OCI-LY1 (cell line): ENCODE data around the gene PIGH.

ENCODE experiments used
- H2AFZ ChIP-seq: fragments of 200-600 bp; sonication (generic), shearing (Covaris generic); 2 replicates; pipeline ENCODE4 v1.6.0; 2014; ENCODE audit warnings: antibody characterized with exemption, mild to moderate bottlenecking, low read length
- H3F3A ChIP-seq: fragments of 200-600 bp; sonication (generic), shearing (Covaris generic); 2 replicates; pipeline ENCODE4 v1.6.0; 2014; ENCODE audit warnings: mild to moderate bottlenecking, antibody characterized with exemption, low read length, moderate library complexity; ENCODE audit not compliant: insufficient read depth
- H3K27ac ChIP-seq: fragments of 200-600 bp; sonication (generic); 2 replicates; pipeline ENCODE4 v1.5.1; 2014; ENCODE audit warnings: low read length, mixed run types, mild to moderate bottlenecking, low read depth; ENCODE audit not compliant: poor library complexity, severe bottlenecking
- H3K27me3 ChIP-seq: fragments of 200-600 bp; sonication (generic); 2 replicates; pipeline ENCODE4 v1.6.0; 2014; ENCODE audit warnings: antibody characterized with exemption, mild to moderate bottlenecking, low read length, moderate library complexity; ENCODE audit not compliant: insufficient read depth
- H3K36me3 ChIP-seq: fragments of 200-600 bp; sonication (generic); 2 replicates; pipeline ENCODE4 v1.6.1; 2014; ENCODE audit warnings: mild to moderate bottlenecking, antibody characterized with exemption, low read length, moderate library complexity, mixed read lengths; ENCODE audit not compliant: insufficient read depth
- H3K4me1 ChIP-seq: fragments of 200-600 bp; sonication (generic); 2 replicates; pipeline ENCODE4 v1.5.1; 2014; ENCODE audit warnings: mild to moderate bottlenecking, low read length, moderate library complexity; ENCODE audit not compliant: insufficient read depth, severe bottlenecking
- H3K4me2 ChIP-seq: fragments of 200-600 bp; sonication (generic), shearing (Covaris generic); 2 replicates; pipeline ENCODE4 v1.6.1; 2014; ENCODE audit warnings: low read length
- H3K4me3 ChIP-seq: fragments of 200-600 bp; sonication (generic); 2 replicates; pipeline ENCODE4 v1.5.1; 2014; ENCODE audit warnings: low read length, low read depth, mild to moderate bottlenecking, mixed read lengths; ENCODE audit not compliant: poor library complexity, severe bottlenecking
- H3K79me2 ChIP-seq: fragments of 200-600 bp; shearing (Covaris generic); 2 replicates; pipeline ENCODE4 v1.6.1; 2016; ENCODE audit warnings: mixed run types, low read length, mixed read lengths; ENCODE audit not compliant: insufficient read depth
- H3K9ac ChIP-seq: fragments of 200-600 bp; sonication (generic), shearing (Covaris generic); 2 replicates; pipeline ENCODE4 v1.6.1; 2014; ENCODE audit warnings: mild to moderate bottlenecking, low read length, mixed read lengths
- H3K9me2 ChIP-seq: fragments of 200-600 bp; sonication (generic), shearing (Covaris generic); 2 replicates; pipeline ENCODE4 v1.6.1; 2014; ENCODE audit warnings: low read depth, mild to moderate bottlenecking, low read length, mixed read lengths
- H3K9me3 ChIP-seq: fragments of 200-600 bp; shearing (Covaris generic); 2 replicates; pipeline ENCODE4 v1.6.1; 2014; ENCODE audit warnings: low read length, mixed read lengths
- H4K20me1 ChIP-seq: fragments of 200-600 bp; sonication (generic), shearing (Covaris generic); 2 replicates; pipeline ENCODE4 v1.6.0; 2016; ENCODE audit warnings: mild to moderate bottlenecking, low read length; ENCODE audit not compliant: insufficient read depth
- EZH2 ChIP-seq: fragments of 200-600 bp; sonication (generic), shearing (Covaris generic); IDR thresholded peaks from 2 replicates; pipeline ENCODE4 v1.8.0; 2017; ENCODE audit warnings: borderline replicate concordance, mixed run types, mild to moderate bottlenecking, antibody characterized with exemption, low read length, moderate library complexity, mixed read lengths
- TF ChIP-seq, protein P1 (sequence below): fragments of 200-600 bp; sonication (generic), shearing (Covaris generic); IDR thresholded peaks from 2 replicates; pipeline ENCODE4 v1.5.1; 2017; ENCODE audit warnings: mild to moderate bottlenecking, antibody characterized with exemption, low read length, moderate library complexity, mixed read lengths

PIGH gene

DNA sequence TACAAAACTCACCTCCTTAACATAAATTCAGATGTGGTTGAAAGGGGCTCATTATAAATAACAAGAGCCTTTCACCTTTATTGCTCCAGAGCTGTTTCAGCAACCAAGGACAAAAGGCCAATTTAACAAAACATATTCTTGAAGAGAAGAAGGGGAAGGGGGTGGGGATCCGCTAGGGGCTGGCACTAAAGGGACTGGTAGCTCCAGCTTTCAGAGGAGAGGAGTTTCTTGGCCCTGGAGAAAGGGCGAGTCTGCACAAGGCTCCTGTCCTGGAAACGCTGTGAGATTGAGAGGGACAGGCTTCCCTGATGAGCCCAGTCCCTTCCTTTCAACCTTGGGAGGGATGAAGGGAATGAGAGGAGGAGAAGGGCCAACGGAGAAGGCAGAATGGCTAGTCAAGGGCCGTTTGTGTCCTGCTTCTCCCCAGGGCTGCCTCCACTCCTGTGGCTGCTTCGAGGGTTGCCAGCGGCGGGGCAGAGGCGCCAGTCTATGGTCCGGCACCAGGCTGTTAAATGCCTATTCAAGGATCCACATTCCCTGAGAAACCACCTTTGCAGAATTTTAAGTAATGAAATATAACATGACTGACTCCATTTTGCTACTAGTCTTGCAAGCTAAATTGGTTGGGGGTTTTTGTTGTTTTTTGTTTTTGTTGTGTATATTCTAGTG lies 9.7 kb upstream of the PIGH start:
- Histone ChIP-seq H2AFZ (no peak overlapping the region), H3K27me3 (no peaks in the 10 kb centered on the region), H3K9me3 (no peaks in the 10 kb centered on the region)

DNA sequence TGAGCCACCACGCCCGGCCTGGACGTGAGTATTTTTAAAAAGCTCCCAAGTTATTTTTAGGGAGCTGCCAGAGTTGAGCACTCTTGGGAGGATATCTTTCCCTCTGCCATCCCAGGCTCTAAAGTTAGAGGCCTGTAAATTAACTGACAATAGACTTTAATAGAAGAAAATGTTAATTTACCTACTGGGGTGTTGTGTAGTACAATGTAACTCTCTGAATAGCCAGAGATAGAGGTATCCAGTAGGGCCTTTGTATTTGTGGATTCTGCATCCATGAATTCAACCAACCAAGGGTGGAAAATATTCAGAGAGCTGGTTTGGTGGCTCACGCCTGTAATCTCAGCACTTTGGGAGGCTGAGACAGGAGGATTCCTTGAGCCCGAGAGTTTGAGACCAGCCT lies 7.6 kb upstream of the PIGH start:
- Histone ChIP-seq H3K4me3 (no peak overlapping the region), H3K36me3 (no peaks in the 10 kb centered on the region), H3K4me1 (peaks cover 9% of the 10 kb centered on the region), H2AFZ (no peak overlapping the region), H3K79me2 (no peaks in the 10 kb centered on the region), H3K9ac (no peak overlapping the region), H3K4me2 (no peak overlapping the region), H3K27me3 (no peaks in the 10 kb centered on the region), H3K9me2 (no peaks in the 10 kb centered on the region), H3F3A (no peaks in the 10 kb centered on the region), H3K9me3 (no peaks in the 10 kb centered on the region), H4K20me1 (no peaks in the 10 kb centered on the region), H3K27ac (no peak overlapping the region)
- TF ChIP-seq EZH2: no peak
- TF ChIP-seq, protein P1, sequence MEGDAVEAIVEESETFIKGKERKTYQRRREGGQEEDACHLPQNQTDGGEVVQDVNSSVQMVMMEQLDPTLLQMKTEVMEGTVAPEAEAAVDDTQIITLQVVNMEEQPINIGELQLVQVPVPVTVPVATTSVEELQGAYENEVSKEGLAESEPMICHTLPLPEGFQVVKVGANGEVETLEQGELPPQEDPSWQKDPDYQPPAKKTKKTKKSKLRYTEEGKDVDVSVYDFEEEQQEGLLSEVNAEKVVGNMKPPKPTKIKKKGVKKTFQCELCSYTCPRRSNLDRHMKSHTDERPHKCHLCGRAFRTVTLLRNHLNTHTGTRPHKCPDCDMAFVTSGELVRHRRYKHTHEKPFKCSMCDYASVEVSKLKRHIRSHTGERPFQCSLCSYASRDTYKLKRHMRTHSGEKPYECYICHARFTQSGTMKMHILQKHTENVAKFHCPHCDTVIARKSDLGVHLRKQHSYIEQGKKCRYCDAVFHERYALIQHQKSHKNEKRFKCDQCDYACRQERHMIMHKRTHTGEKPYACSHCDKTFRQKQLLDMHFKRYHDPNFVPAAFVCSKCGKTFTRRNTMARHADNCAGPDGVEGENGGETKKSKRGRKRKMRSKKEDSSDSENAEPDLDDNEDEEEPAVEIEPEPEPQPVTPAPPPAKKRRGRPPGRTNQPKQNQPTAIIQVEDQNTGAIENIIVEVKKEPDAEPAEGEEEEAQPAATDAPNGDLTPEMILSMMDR: no peak

More for the DNA sequence above, 9.7 kb upstream of the PIGH start:
- no peak overlapping the region for H3K4me2 ChIP-seq
- H3K27ac ChIP-seq: no peak overlapping the region
- H3K9me2 ChIP-seq: no peaks in the 10 kb centered on the region
- TF ChIP-seq EZH2: no peak
- TF ChIP-seq, protein P1: no peak
- H3K9ac ChIP-seq: no peak overlapping the region
- no peaks in the 10 kb centered on the region for H3K79me2 ChIP-seq
- H4K20me1 ChIP-seq: no peaks in the 10 kb centered on the region
- H3K36me3 ChIP-seq: no peaks in the 10 kb centered on the region
- H3F3A ChIP-seq: no peaks in the 10 kb centered on the region
- H3K4me1 ChIP-seq: no peaks in the 10 kb centered on the region
- H3K4me3 ChIP-seq: no peak overlapping the region

DNA sequence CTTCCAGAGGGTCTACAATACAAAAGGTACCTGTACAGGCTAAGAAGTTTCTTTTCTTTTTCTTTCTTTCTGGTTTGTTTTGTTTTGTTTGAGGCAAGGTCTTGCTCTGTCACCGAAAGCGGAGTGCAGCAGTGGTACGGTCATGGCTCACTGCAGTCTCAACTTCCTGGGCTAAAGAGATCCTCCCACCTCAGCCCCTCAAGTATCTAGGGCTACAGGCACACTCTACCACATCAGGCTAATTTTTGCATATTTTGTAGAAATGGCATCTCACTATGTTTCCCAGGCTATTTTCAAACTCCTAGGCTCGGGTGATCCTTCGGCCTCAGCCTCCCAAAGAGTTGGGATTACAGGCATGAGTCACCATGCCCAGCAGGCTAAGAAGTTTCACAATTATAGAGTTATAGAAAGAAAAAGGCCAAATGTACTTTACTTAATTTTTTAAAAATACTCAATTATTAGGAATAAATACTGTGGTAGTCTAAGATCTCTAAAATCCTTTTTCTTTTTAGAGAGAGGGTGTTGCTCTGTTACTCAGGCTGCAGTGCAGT lies 3.0 kb upstream of the PIGH start:
- H3K27ac ChIP-seq: peak overlapping the region; percentile 13
- peaks cover 29% of the 10 kb centered on the region for H3K4me1 ChIP-seq
- H3K27me3 ChIP-seq: no peaks in the 10 kb centered on the region
- 0 out of 2 replicates have a peak, but pooled peaks cover 2% of the 10 kb centered on the region for H3K9me3 ChIP-seq
- H2AFZ ChIP-seq: 0 out of 2 replicates have a peak overlapping the region, but pooled peaks have one; percentile 94
- H3K9me2 ChIP-seq: no peaks in the 10 kb centered on the region
- H3K4me3 ChIP-seq: peak overlapping the region; percentile 23
- H3K9ac ChIP-seq: peak overlapping the region; percentile 32
- H3K4me2 ChIP-seq: peak overlapping the region; percentile 54
- H3K36me3 ChIP-seq: no peaks in the 10 kb centered on the region
- TF ChIP-seq EZH2: no peak
- TF ChIP-seq, protein P1: no peak
- H3F3A ChIP-seq: no peaks in the 10 kb centered on the region
- H3K79me2 ChIP-seq: peaks cover 11% of the 10 kb centered on the region
- H4K20me1 ChIP-seq: no peaks in the 10 kb centered on the region
